Osteoblast (primary cell): ENCODE measurements around the gene TNFSF12. TPM values are rescaled to one million over a fixed set of nuclear protein-coding genes. Genes with fewer than 3 reads are reported as not detected.
A peak's percentile ranks its signal among the peaks of the same experiment; 100 is the strongest.

Source experiments
- DNase-seq: peaks from one replicate; pipeline ENCODE4 v3.0.0; 2011; ENCODE audit warnings: low spot score, mixed read lengths; ENCODE audit not compliant: insufficient read length; ENCODE audit errors: missing footprints
- H2AFZ ChIP-seq: 2 replicates; pipeline ENCODE4 v1.6.0; 2011; ENCODE audit warnings: mild to moderate bottlenecking, low read length
- H3K27ac ChIP-seq: 2 replicates; pipeline ENCODE4 v1.5.1; 2011; ENCODE audit warnings: mild to moderate bottlenecking, low read depth, low read length, moderate library complexity
- H3K27me3 ChIP-seq: 2 replicates; pipeline ENCODE4 v1.6.0; 2012; ENCODE audit warnings: mild to moderate bottlenecking, control low read depth, inconsistent platforms, low read length, moderate library complexity; ENCODE audit not compliant: insufficient read depth
- H3K36me3 ChIP-seq: 2 replicates; pipeline ENCODE4 v1.5.1; 2011; ENCODE audit warnings: mild to moderate bottlenecking, low read length, control low read depth, moderate library complexity; ENCODE audit not compliant: insufficient read depth
- H3K4me1 ChIP-seq: 2 replicates; pipeline ENCODE4 v1.5.1; 2011; ENCODE audit warnings: mild to moderate bottlenecking, low read length, control low read depth, moderate library complexity; ENCODE audit not compliant: insufficient read depth
- H3K4me2 ChIP-seq: 2 replicates; pipeline ENCODE4 v1.6.0; 2011; ENCODE audit warnings: mild to moderate bottlenecking, low read length; ENCODE audit not compliant: insufficient read depth
- H3K4me3 ChIP-seq: fragments of 200-600 bp; sonication (generic); 3 replicates; pipeline ENCODE4 v1.5.1; 2012; ENCODE audit warnings: mild to moderate bottlenecking, low read length, inconsistent platforms; ENCODE audit not compliant: insufficient read depth
- H3K79me2 ChIP-seq: 2 replicates; pipeline ENCODE4 v1.6.0; 2012; ENCODE audit warnings: mild to moderate bottlenecking, low read length, control low read depth, inconsistent platforms; ENCODE audit not compliant: insufficient read depth
- H3K9me3 ChIP-seq: 2 replicates; pipeline ENCODE4 v1.5.1; 2011; ENCODE audit warnings: low read depth, low read length, control low read depth
- H4K20me1 ChIP-seq: 2 replicates; pipeline ENCODE4 v1.6.0; 2012; ENCODE audit warnings: mild to moderate bottlenecking, low read length, control low read depth; ENCODE audit not compliant: insufficient read depth
- CTCF ChIP-seq: IDR thresholded peaks from 2 replicates; pipeline ENCODE4 v1.5.1; 2011; ENCODE audit warnings: mild to moderate bottlenecking, low read depth, low read length, moderate library complexity; ENCODE audit errors: extremely low read depth
- total RNA-seq: library from RNA; depleted of rRNA; stranded (reverse); fragments of >200 nt; gene quantifications from 2 replicates; pipeline ENCODE4 v1.2.3, GENCODE V29; 2012

The TNFSF12 gene
- total RNA-seq, 1 donor = 11.2 TPM

- no peak overlapping the region for H3K27ac ChIP-seq
- H3K4me3 ChIP-seq = no peak overlapping the region
- no peak for TF ChIP-seq CTCF
- H3K79me2 ChIP-seq = no peaks in the 10 kb centered on the region
- H3K4me2 ChIP-seq = no peak overlapping the region
- peak; percentile 51 for DNase-seq
- peaks cover 2% of the 10 kb centered on the region for H4K20me1 ChIP-seq
- no peak overlapping the region for H2AFZ ChIP-seq
- H3K27me3 ChIP-seq = no peaks in the 10 kb centered on the region
- H3K4me1 ChIP-seq = no peaks in the 10 kb centered on the region
- no peaks in the 10 kb centered on the region for H3K9me3 ChIP-seq
- H3K36me3 ChIP-seq = peaks cover 73% of the 10 kb centered on the region
Measured at GRCh38 chr17:7512824-7513540, 35.9 kb upstream of the TNFSF12 start.

DNA sequence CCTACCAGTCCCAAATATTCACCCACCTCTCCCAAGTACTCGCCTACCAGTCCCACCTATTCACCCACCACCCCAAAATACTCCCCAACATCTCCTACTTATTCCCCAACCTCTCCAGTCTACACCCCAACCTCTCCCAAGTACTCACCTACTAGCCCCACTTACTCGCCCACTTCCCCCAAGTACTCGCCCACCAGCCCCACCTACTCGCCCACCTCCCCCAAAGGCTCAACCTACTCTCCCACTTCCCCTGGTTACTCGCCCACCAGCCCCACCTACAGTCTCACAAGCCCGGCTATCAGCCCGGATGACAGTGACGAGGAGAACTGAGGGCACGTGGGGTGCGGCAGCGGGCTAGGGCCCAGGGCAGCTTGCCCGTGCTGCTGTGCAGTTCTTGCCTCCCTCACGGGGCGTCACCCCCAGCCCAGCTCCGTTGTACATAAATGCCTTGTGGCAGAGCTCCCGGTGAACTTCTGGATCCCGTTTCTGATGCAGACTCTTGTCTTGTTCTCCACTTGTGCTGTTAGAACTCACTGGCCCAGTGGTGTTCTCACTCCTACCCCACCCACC is 34.9 kb upstream of the TNFSF12 start:
- H2AFZ ChIP-seq = no peak overlapping the region
- no peak overlapping the region for H3K27ac ChIP-seq
- TF ChIP-seq CTCF = no peak
- no peaks in the 10 kb centered on the region for H3K9me3 ChIP-seq
- DNase-seq = peak; percentile 80
- no peak overlapping the region for H3K4me2 ChIP-seq
- no peaks in the 10 kb centered on the region for H3K27me3 ChIP-seq
- H4K20me1 ChIP-seq = peaks cover 2% of the 10 kb centered on the region
- H3K4me3 ChIP-seq = no peak overlapping the region
- no peaks in the 10 kb centered on the region for H3K79me2 ChIP-seq
- no peaks in the 10 kb centered on the region for H3K4me1 ChIP-seq
- peaks cover 64% of the 10 kb centered on the region for H3K36me3 ChIP-seq

DNA sequence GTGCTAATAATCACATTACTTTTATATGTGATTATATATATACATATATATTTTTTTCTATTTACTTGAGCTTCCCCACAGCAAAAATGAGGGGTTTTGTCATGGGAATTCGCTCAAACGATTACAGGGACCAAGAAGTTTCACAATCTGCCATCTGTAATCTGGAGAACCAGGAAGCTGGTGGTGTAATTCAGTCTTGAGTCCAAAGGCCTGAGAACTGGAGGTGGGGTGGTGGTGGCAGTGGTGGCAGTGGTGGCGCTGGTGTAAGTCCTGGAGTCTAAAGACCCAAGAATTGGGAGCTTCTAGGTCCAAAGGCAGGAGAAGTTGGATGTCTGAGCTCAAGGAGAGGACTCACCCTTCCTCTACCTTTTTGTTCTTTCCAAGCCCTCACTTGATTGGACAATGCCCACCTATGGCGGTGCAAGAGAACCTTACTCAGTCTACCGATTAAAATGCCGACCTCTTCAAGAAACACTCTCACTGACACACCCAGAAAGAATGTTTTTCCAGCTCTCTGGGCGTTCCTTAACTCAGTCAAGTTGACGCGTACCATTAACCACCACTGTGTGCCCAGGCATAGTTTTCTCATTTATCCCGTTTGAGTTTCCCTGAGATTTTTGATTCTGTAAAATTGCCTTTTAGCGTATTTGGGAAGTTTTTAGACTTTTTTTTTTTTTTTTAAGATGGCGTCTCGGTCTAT is 32.8 kb upstream of the TNFSF12 start:
- no peak overlapping the region for H2AFZ ChIP-seq
- no peaks in the 10 kb centered on the region for H3K79me2 ChIP-seq
- DNase-seq = peak; percentile 52
- H4K20me1 ChIP-seq = no peaks in the 10 kb centered on the region
- H3K27me3 ChIP-seq = no peaks in the 10 kb centered on the region
- H3K9me3 ChIP-seq = no peaks in the 10 kb centered on the region
- no peak overlapping the region for H3K4me3 ChIP-seq
- no peak overlapping the region for H3K27ac ChIP-seq
- no peak overlapping the region for H3K4me2 ChIP-seq
- peaks cover 44% of the 10 kb centered on the region for H3K36me3 ChIP-seq
- no peak for TF ChIP-seq CTCF
- no peaks in the 10 kb centered on the region for H3K4me1 ChIP-seq

DNA sequence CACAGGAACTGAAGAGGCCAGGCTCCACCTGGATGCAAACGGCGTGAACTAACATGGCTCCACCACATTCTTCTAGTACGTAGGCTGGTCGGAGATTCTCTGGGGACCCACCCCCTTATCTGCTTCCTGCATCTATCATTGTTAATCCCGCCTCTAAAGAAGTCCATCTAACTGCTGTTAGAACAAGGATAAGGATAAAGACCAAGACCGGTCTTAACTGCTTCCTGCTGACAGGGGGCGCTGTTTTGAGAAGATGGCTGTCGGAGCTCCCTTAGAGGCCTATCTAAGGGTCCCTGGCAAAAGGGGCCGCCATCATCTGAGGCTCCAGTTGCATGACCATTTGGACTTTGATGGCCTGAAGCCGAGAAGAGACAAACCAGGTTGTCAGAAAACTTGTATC is 25.8 kb upstream of the TNFSF12 start:
- peak; percentile 39 for TF ChIP-seq CTCF
- Histone ChIP-seq H4K20me1 (no peaks in the 10 kb centered on the region), H3K27me3 (no peaks in the 10 kb centered on the region), H3K9me3 (peaks cover 2% of the 10 kb centered on the region), H3K4me2 (no peak overlapping the region), H3K4me3 (no peak overlapping the region), H3K27ac (no peak overlapping the region), H3K36me3 (no peaks in the 10 kb centered on the region), H2AFZ (no peak overlapping the region), H3K79me2 (no peaks in the 10 kb centered on the region), H3K4me1 (no peaks in the 10 kb centered on the region)
- DNase-seq = peak; percentile 41
